Omental fat pad (tissue), 4 donors: Measurements from ENCODE around the gene ERG28. TPM values are rescaled to one million over a fixed set of nuclear protein-coding genes. Genes with fewer than 3 reads are reported as not detected.

ENCODE experiments used
- ATAC-seq: fragments of 150-250 bp; one replicate; pipeline ENCODE4 v1.9.1; 2016; ENCODE audit warnings: mild to moderate bottlenecking, moderate library complexity; ENCODE audit not compliant: low FRiP score
- DNase-seq: peaks from one replicate; pipeline ENCODE4 v3.0.0-alpha.2; 2019; ENCODE audit warnings: low spot score
- total RNA-seq, 4 donors: library from RNA; depleted of rRNA; stranded (reverse); fragments of >200 nt; gene quantifications; one replicate each; pipeline ENCODE4 v1.1.0, GENCODE V29; 2016
- TF ChIP-seq, protein P1 (sequence below), 3 donors: fragments of 450-650 bp; IDR thresholded peaks; one replicate each; pipeline ENCODE4 v1.5.1; 2016 to 2017; ENCODE audit warnings: antibody characterized with exemption in 3 of 3, mild to moderate bottlenecking in 3 of 3, moderate library complexity in 2 of 3

The ERG28 gene
- total RNA-seq, 4 donors from 2014 or later: 3.6 to 5.5 (median 5.1) TPM

DNA sequence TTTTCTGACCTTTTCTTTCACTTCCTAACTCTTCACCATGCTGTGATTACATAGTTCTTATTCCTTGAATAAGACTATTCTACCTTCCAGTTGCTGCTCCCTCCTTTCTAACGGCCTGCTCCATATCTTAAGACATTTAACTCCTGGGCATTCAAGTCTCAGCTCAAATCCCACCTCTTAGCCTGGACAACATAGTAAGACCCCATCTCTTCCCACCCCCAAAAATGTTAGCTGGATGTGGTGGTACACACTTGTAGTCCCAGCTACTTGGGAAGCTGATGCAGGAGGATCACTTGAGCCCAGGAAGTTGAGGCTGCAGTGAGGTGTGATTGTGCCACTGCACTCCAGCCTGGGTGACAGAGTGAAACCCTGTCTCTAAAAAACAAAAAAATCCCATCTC, 10.9 kb downstream of the ERG28 start:
- no peak for DNase-seq

DNA sequence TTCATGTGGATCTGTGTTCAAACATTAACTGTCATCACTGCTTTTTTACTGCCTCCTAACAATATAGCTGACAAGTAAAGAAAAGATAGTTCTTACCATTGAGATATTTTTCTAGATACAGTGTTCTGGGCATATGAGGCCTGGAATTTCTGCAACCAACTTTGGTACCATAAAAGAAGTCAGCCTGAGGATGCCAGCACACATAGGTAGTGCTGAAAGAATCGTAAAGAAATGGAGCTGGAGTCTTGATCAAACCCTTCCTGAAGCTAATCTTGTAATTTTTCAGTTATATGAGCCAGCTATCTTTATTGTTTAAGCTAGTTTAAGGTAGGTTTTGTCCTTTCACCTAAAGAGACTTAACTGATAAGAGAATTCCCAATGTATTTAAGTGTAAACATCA, 11.3 kb downstream of the ERG28 start:
- DNase-seq: no peak
- TF ChIP-seq, protein P1, sequence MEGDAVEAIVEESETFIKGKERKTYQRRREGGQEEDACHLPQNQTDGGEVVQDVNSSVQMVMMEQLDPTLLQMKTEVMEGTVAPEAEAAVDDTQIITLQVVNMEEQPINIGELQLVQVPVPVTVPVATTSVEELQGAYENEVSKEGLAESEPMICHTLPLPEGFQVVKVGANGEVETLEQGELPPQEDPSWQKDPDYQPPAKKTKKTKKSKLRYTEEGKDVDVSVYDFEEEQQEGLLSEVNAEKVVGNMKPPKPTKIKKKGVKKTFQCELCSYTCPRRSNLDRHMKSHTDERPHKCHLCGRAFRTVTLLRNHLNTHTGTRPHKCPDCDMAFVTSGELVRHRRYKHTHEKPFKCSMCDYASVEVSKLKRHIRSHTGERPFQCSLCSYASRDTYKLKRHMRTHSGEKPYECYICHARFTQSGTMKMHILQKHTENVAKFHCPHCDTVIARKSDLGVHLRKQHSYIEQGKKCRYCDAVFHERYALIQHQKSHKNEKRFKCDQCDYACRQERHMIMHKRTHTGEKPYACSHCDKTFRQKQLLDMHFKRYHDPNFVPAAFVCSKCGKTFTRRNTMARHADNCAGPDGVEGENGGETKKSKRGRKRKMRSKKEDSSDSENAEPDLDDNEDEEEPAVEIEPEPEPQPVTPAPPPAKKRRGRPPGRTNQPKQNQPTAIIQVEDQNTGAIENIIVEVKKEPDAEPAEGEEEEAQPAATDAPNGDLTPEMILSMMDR (IDR thresholded peaks at IDR 0.05): no peak
- no peak for ATAC-seq

More for the DNA sequence above, 10.9 kb downstream of the ERG28 start:
- TF ChIP-seq, protein P1 (IDR thresholded peaks at IDR 0.05): no peak
- no peak for ATAC-seq

DNA sequence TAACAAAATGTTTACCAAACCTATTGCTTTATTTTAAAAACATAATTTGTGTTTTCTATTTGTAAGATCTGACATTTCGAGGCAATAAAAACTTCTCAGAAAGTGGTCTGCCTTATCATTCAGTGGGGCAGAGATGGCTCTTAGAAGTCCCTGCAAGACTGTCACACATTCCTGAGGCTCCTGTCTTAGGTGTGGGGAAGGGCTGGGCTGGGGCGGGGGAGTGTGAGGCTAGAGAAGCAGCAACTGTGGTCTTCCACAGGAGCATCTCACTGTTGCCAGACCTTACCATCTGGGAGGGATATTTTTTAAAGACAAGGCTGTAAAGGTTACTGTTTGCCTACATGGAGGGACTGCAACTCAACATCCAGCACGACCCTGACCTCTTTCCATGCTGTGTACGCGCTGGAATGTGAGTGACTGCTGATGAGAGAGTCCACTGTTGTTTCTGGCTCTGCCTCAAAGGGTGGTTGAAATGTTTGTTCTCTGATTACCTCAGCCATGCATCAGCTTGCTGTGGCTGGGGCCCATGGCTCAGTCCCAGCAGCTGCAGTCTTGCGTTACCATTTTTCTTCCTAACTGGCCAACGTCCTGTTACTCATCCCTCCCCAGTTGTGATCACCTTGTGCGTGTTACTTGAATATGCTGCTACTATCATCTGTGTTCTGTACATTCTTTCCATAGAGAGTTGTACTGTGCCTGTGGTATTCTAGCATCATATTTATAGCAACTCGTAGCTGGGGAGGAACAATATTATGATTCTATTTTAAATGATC, 12.4 kb downstream of the ERG28 start:
- ATAC-seq (peak; percentile 76), DNase-seq (no peak)
- TF ChIP-seq, protein P1 (IDR thresholded peaks at IDR 0.05): no peak

DNA sequence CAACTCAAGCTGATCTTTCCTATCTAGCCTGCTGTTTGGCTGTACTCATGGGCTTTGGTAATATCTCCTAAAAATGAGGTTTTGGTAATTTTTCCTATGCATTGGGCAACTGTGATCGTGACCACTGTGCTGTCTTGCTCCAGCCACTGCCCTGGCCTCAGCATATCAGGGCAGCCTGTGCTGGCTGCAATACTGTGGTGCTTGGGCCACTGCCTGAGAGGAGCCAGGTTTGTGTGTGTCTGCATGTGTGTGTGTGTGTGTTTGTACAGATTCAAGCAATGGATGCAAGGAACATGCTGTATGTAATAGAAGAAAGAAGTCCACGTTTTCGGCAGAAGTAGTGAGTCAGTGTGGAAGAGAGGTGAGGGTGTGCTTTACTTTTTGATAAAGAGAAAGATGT, 13.0 kb downstream of the ERG28 start:
- TF ChIP-seq, protein P1 (IDR thresholded peaks at IDR 0.05): no peak
- DNase-seq (no peak), ATAC-seq (no peak)

DNA sequence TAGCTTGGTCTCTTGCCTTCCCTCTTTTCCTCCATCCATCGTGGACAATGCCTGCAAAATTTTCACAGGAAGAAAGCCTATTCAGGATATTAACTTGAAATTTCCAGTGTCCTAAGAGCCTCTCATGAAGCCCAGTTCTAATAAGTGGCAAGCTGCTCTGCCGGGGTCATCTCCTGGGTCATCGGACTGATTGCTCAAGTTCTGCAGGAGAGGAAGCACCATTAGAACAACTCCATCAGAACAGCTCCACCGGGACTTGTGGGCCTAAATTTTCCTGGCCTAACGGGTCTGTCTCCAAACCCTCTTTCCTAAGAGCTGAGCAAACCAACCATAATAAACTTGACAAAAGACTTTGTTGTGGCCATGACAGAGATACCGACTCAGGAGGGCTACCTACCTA, 13.9 kb downstream of the ERG28 start:
- no peak for ATAC-seq
- TF ChIP-seq, protein P1 (IDR thresholded peaks at IDR 0.05): no peak
- DNase-seq: no peak

DNA sequence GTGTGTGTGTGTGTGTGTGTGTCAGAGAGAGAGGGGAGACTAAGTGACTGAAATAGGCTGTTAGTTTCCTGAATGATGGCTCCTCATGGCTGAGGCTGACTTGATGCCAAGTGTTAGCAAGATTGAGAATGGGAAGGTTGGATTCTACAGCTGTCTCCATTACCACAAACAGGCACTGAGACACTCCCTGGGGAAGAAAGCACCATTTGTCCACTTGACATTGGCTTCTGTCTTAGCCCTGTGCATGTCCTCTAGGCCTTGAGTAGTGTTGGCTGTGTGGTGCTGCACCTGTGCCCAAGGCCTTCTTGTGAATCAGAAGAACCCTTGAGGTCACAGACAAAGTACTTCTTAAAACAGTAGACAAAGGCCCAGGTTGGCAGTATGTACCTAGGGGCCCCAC, 15.6 kb downstream of the ERG28 start:
- TF ChIP-seq, protein P1 (IDR thresholded peaks at IDR 0.05): no peak

DNA sequence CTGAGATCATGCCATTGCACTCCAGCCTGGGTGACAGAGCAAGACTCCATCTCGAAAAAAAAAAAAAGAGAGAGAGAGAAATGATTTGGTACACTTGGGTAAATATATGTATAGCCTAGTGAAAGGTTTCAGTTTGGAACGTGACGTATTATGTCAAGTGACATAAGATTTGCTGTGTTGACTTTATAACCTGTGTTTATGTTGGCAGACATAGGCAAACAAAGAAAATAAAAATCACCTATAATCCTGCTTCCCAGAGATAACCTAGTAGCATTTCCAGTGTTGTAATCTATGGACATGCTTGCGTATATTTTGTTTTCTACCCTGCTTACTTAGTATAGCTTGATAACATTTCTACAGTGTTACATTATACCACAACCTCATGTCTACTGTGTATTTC, 16.7 kb downstream of the ERG28 start:
- DNase-seq: no peak
- TF ChIP-seq, protein P1 (IDR thresholded peaks at IDR 0.05): no peak
- no peak for ATAC-seq

More for the DNA sequence above, 15.6 kb downstream of the ERG28 start:
- DNase-seq (no peak), ATAC-seq (no peak)
